GM23248 (cell line): Measurements from ENCODE around the gene NDFIP2. TPM values are rescaled to one million over a fixed set of nuclear protein-coding genes. Genes with fewer than 3 reads are reported as not detected.
A peak's percentile ranks its signal among the peaks of the same experiment; 100 is the strongest.

Experiments
- DNase-seq: peaks from one replicate; pipeline ENCODE4 v3.0.0-alpha.2; 2015
- H2AFZ ChIP-seq: fragments of 200-600 bp; sonication (generic); 2 replicates; pipeline ENCODE4 v1.6.1; 2016; ENCODE audit warnings: antibody characterized with exemption
- H3F3A ChIP-seq: fragments of 200-600 bp; sonication (generic); 2 replicates; pipeline ENCODE4 v1.6.1; 2016; ENCODE audit warnings: mild to moderate bottlenecking, antibody characterized with exemption, mixed run types; ENCODE audit not compliant: insufficient read depth
- H3K27ac ChIP-seq: fragments of 200-600 bp; sonication (generic); 2 replicates; pipeline ENCODE4 v1.5.1; 2016; ENCODE audit warnings: mild to moderate bottlenecking
- H3K27me3 ChIP-seq: fragments of 200-600 bp; sonication (generic); replicated peaks from 2 replicates; pipeline ENCODE4 v1.6.1; 2016; ENCODE audit warnings: mild to moderate bottlenecking; ENCODE audit not compliant: insufficient read depth
- H3K36me3 ChIP-seq: fragments of 200-600 bp; sonication (generic); 2 replicates; pipeline ENCODE4 v1.6.1; 2016; ENCODE audit warnings: low read depth, mild to moderate bottlenecking
- H3K4me1 ChIP-seq: fragments of 200-600 bp; sonication (generic); 2 replicates; pipeline ENCODE4 v1.6.1; 2016; ENCODE audit warnings: mild to moderate bottlenecking; ENCODE audit not compliant: insufficient read depth
- H3K4me2 ChIP-seq: fragments of 200-600 bp; sonication (generic); one replicate; pipeline ENCODE4 v1.6.1; 2016; ENCODE audit warnings: mild to moderate bottlenecking; ENCODE audit not compliant: unreplicated experiment
- H3K4me3 ChIP-seq: fragments of 200-600 bp; sonication (generic); 2 replicates; pipeline ENCODE4 v1.5.1; 2016; ENCODE audit warnings: mild to moderate bottlenecking
- H3K79me2 ChIP-seq: fragments of 200-600 bp; sonication (generic); 2 replicates; pipeline ENCODE4 v1.6.1; 2016; ENCODE audit warnings: mild to moderate bottlenecking; ENCODE audit not compliant: insufficient read depth
- H3K9ac ChIP-seq: fragments of 200-600 bp; sonication (generic); 2 replicates; pipeline ENCODE4 v1.6.1; 2016; ENCODE audit warnings: mild to moderate bottlenecking
- H3K9me2 ChIP-seq: fragments of 200-600 bp; sonication (generic); 2 replicates; pipeline ENCODE4 v1.6.1; 2016; ENCODE audit warnings: mixed run types, mild to moderate bottlenecking, moderate library complexity; ENCODE audit not compliant: insufficient read depth
- H3K9me3 ChIP-seq: fragments of 200-600 bp; sonication (generic); one replicate; pipeline ENCODE4 v1.6.1; 2017; ENCODE audit warnings: low read depth
- H4K20me1 ChIP-seq: fragments of 200-600 bp; sonication (generic); 2 replicates; pipeline ENCODE4 v1.6.0; 2016; ENCODE audit not compliant: insufficient read depth
- EZH2 ChIP-seq: fragments of 200-600 bp; sonication (generic); IDR thresholded peaks from 2 replicates; pipeline ENCODE4 v1.6.1; 2018; ENCODE audit warnings: antibody characterized with exemption, mild to moderate bottlenecking; ENCODE audit not compliant: insufficient read depth, poor library complexity, severe bottlenecking
- EZH2phosphoT487 ChIP-seq: fragments of 200-600 bp; sonication (generic); IDR thresholded peaks from 2 replicates; pipeline ENCODE4 v1.6.1; 2018; ENCODE audit warnings: antibody characterized with exemption, moderate library complexity, mild to moderate bottlenecking, low read depth; ENCODE audit not compliant: insufficient read depth
- WGBS, 2 experiments: methylation state at CpG; one replicate each; pipeline ENCODE4 v1.1.6; 2015 to 2017; ENCODE audit warnings: low lambda C conversion rate in 2 of 2, low coverage in 1 of 2; ENCODE audit errors: missing lambda C conversion rate in 2 of 2; 5-methylcytosine and 5-hydroxymethylcytosine counted together
- in situ Hi-C: fragments of 300-500 bp; cut with MboI; formaldehyde crosslinking; loops from 2 replicates; pipeline ENCODE4 v1.15.0; 2020
- polyA plus RNA-seq: library from polyadenylated mRNA; unstranded; fragments of >200 nt; fragmentation: Nextera tagmentation; extraction: Ambion mirVana; gene quantifications from 2 replicates; pipeline ENCODE4 v1.2.1, GENCODE V29; 2016
- total RNA-seq: library from RNA; depleted of rRNA; stranded (reverse); fragments of >200 nt; shearing (Covaris generic); gene quantifications from 2 replicates; pipeline ENCODE4 v1.2.3, GENCODE V29; 2014

The NDFIP2 gene
- total and polyA plus RNA-seq, 2 experiments from 2014 or later: 98.1 to 109 TPM

DNA sequence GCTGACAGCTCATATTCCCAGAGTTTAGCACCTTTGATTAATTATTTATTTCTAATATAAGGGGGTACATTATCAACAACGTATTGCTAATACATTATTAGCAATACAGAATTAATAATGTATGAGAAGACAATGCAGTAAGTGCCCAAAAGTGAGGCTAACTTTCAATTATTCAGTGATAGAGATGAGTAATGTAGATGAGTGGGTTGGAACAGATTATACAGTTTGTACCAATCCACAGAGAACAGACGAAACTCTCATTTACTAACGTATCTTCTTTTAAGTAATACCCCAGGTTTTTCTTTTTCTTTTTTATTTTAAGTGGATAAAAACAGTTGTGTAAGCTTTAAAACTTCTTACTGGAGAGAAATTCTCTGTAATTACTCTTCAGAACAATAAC is 38.2 kb upstream of the NDFIP2 start:
- H3K27ac ChIP-seq: no peak overlapping the region
- no peaks in the 10 kb centered on the region for H3K27me3 ChIP-seq
- H3K4me2 ChIP-seq: no peak overlapping the region
- peak; percentile 34 for DNase-seq
- in situ Hi-C loops: no loop called here
- TF ChIP-seq EZH2phosphoT487: no peak
- peaks cover 6% of the 10 kb centered on the region; the same call in 1 of the 2 replicates for H3K4me1 ChIP-seq
- H3K4me3 ChIP-seq: no peak overlapping the region
- no peaks in the 10 kb centered on the region for H3K9me2 ChIP-seq
- H3K79me2 ChIP-seq: no peaks in the 10 kb centered on the region
- WGBS, 2 experiments: 50% methylated on average over 3 of the region's 3 CpGs
- H3F3A ChIP-seq: no peaks in the 10 kb centered on the region
- no peaks in the 10 kb centered on the region for H3K9me3 ChIP-seq
- no peaks in the 10 kb centered on the region for H3K36me3 ChIP-seq
- peak overlapping the region; percentile 19; the same call in 1 of the 2 replicates for H2AFZ ChIP-seq
- no peak overlapping the region for H3K9ac ChIP-seq
- H4K20me1 ChIP-seq: no peaks in the 10 kb centered on the region

DNA sequence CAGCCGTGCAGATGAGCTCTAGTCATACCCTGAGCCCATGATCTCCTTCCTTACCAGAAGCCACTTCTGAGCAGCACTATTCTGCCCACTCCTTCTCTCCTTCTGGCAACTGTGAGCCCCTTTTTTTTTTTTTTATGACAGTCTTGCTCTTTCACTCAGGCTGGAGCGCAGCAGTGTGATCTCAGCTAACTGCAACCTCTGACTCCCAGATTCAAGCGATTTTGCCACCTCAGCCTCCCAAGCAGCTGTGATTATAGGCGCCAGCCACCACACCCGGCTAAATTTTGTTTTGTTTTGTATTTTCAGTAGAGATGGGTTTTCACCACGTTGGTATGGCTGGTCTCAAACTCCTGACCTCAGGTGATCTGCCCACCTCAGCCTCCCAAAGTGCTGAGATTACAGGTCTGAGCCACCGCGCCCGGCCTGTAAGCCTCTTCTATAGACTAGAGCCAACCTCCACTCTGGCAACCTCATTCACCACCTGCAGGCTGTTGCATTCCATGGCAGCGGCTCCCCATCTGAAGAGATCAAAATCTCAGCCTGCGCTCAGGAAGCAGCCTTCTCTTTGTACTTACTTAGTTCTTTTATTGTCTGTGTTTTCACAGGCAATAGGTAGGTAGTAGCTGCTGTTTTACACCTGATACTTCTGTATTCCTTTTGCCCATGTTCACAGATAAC is 34.8 kb upstream of the NDFIP2 start:
- in situ Hi-C loops: no loop called here
- WGBS, 2 experiments: 82 to 83% methylated on average over 11 of the region's 11 CpGs
- H2AFZ ChIP-seq: no peak overlapping the region

DNA sequence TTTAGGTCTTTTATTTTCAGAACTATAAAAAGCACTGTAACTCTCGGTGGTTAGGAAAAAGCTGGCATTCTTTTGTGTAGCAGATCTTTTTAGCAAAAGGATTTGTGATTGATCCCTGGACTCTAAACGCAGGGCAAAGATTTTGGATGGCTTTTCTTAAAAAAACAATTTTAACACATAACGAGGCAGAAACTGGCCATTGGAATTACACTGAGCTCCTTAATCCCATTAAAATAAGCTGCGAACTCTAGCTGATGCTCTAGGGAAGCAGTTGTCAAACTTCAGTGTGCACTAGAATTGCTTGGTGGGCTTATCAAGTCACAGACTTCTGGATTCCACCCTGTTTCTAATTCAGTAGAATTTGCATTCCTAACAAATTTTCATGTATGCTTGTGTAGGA is 33.8 kb upstream of the NDFIP2 start:
- WGBS, 2 experiments: 84 to 85% methylated on average over 4 of the region's 4 CpGs
- peaks cover 5% of the 10 kb centered on the region for H3F3A ChIP-seq
- no peaks in the 10 kb centered on the region for H3K27me3 ChIP-seq
- H4K20me1 ChIP-seq: no peaks in the 10 kb centered on the region
- H3K4me2 ChIP-seq: no peak overlapping the region
- H3K9ac ChIP-seq: no peak overlapping the region
- H2AFZ ChIP-seq: no peak overlapping the region
- no peak overlapping the region for H3K4me3 ChIP-seq
- DNase-seq: no peak
- no peaks in the 10 kb centered on the region for H3K9me3 ChIP-seq
- no peaks in the 10 kb centered on the region for H3K36me3 ChIP-seq
- H3K79me2 ChIP-seq: no peaks in the 10 kb centered on the region
- no peak for TF ChIP-seq EZH2
- TF ChIP-seq EZH2phosphoT487: no peak
- H3K27ac ChIP-seq: no peak overlapping the region
- H3K9me2 ChIP-seq: no peaks in the 10 kb centered on the region
- H3K4me1 ChIP-seq: peaks cover 15% of the 10 kb centered on the region
- in situ Hi-C loops: no loop called here

More for the DNA sequence above, 34.8 kb upstream of the NDFIP2 start:
- H3K9me3 ChIP-seq: no peaks in the 10 kb centered on the region
- no peak overlapping the region for H3K4me2 ChIP-seq
- no peak overlapping the region for H3K9ac ChIP-seq
- no peak overlapping the region for H3K27ac ChIP-seq
- no peaks in the 10 kb centered on the region for H3K36me3 ChIP-seq
- H4K20me1 ChIP-seq: no peaks in the 10 kb centered on the region
- H3K4me1 ChIP-seq: peaks cover 7% of the 10 kb centered on the region; the same call in 1 of the 2 replicates
- H3K9me2 ChIP-seq: no peaks in the 10 kb centered on the region
- no peak for DNase-seq
- no peak overlapping the region for H3K4me3 ChIP-seq
- TF ChIP-seq EZH2phosphoT487: no peak
- TF ChIP-seq EZH2: no peak
- no peaks in the 10 kb centered on the region for H3F3A ChIP-seq
- H3K27me3 ChIP-seq: no peaks in the 10 kb centered on the region
- H3K79me2 ChIP-seq: no peaks in the 10 kb centered on the region

DNA sequence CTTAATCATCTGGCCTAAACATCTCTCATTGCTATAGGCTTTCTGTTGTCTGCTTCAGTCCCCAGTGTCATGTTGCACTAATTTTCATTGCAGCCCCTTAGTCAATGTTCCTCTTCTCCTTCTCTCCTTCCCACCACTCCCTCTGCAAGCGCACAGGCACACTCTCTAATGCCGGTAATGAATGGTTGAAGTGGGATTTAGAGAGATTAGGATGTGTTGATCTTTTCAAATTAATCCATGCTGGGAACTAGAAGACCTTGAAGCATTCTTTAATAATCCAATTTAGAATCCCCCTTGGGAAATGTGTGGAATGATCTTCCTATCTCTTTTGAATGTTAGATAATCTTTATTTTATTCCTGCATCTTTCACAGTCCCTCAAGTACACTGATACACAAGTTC is 33.2 kb upstream of the NDFIP2 start:
- Histone ChIP-seq H3K9me2 (no peaks in the 10 kb centered on the region), H3K4me3 (no peak overlapping the region), H2AFZ (no peak overlapping the region), H3K27ac (no peak overlapping the region), H3K9me3 (no peaks in the 10 kb centered on the region), H3K9ac (no peak overlapping the region), H3K4me2 (no peak overlapping the region), H3K27me3 (no peaks in the 10 kb centered on the region), H4K20me1 (no peaks in the 10 kb centered on the region), H3K4me1 (peaks cover 16% of the 10 kb centered on the region), H3K79me2 (no peaks in the 10 kb centered on the region), H3K36me3 (no peaks in the 10 kb centered on the region), H3F3A (peaks cover 11% of the 10 kb centered on the region)
- no peak for DNase-seq
- 92 to 95% methylated on average over 2 of the region's 2 CpGs for WGBS, 2 experiments
- in situ Hi-C loops: no loop called here
- TF ChIP-seq EZH2phosphoT487: no peak
- no peak for TF ChIP-seq EZH2

DNA sequence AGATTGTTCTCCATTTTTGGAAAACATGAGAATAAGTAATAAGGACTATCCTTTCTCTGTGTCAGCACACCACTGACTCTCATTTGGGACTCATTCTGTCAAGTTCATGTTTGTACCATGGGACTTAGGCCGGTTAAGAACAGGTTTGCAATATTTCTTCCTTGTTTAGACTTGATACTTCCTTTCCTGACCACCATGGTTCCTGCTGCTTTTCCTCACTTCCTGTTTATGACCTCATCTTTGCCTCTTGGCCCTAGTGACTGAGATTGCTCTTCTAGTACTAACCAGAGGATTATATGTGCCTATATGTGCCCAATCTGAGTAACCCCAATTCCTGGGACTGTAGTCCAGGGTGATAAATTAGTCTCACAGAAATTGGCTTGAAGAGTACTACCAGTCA is 32.5 kb upstream of the NDFIP2 start:
- H2AFZ ChIP-seq: no peak overlapping the region

More for the DNA sequence above, 32.5 kb upstream of the NDFIP2 start:
- Histone ChIP-seq H3K27ac (no peak overlapping the region), H3K79me2 (no peaks in the 10 kb centered on the region), H3K4me1 (peaks cover 17% of the 10 kb centered on the region), H4K20me1 (no peaks in the 10 kb centered on the region), H3K9me3 (no peaks in the 10 kb centered on the region), H3K4me3 (no peak overlapping the region), H3K9ac (no peak overlapping the region), H3K27me3 (no peaks in the 10 kb centered on the region), H3K36me3 (no peaks in the 10 kb centered on the region), H3K9me2 (no peaks in the 10 kb centered on the region), H3F3A (peaks cover 15% of the 10 kb centered on the region), H3K4me2 (no peak overlapping the region)
- DNase-seq: peak; percentile 11
- TF ChIP-seq EZH2 (no peak), EZH2phosphoT487 (no peak)
- in situ Hi-C loops: no loop called here
- 89 to 100% methylated on average over 1 of the region's 1 CpG for WGBS, 2 experiments
